IMR-90 (cell line): ENCODE data around the gene HNRNPUL1. TPM values are rescaled to one million over a fixed set of nuclear protein-coding genes. Genes with fewer than 3 reads are reported as not detected.

Experiments
- ATAC-seq: fragments of 200-7000 bp; cut with Tn5 transposase; 2 replicates; pipeline ENCODE4 v1.9.1; 2020; ENCODE audit warnings: low read depth, mild to moderate bottlenecking, moderate library complexity
- BruUV-seq: library from RNA; stranded (reverse); fragments of 400-500 nt; replicated peaks from 2 replicates; lab custom pipeline; 2021; lab: Mats Ljungman, UMichigan
- CTCF ChIA-PET: fragments of 300-600 bp; formaldehyde crosslinking; extraction: SDS; loops from one replicate; lab custom pipeline; 2021; ENCODE audit warnings: antibody characterized with exemption; lab: Yijun Ruan, JAX
- POLR2A ChIA-PET: fragments of 300-600 bp; sonication (Branson Sonifier 250); formaldehyde crosslinking; loops from one replicate; lab custom pipeline; 2022; ENCODE audit warnings: antibody characterized with exemption; ENCODE audit not compliant: unreplicated experiment; lab: Charles Lee
- DNase-seq: peaks from one replicate; pipeline ENCODE4 v3.0.0; 2013
- H2AFZ ChIP-seq: replicated peaks from 2 replicates; pipeline ENCODE3; 2013; ENCODE audit warnings: low read length, mild to moderate bottlenecking; ENCODE audit not compliant: poor library complexity
- H2AK5ac ChIP-seq: 2 replicates; pipeline ENCODE4 v1.6.1; 2013; ENCODE audit warnings: low read depth, low read length, inconsistent platforms
- H2AK9ac ChIP-seq: replicated peaks from 2 replicates; pipeline ENCODE3; 2013; ENCODE audit warnings: mild to moderate bottlenecking, low read depth, low read length, moderate library complexity; ENCODE audit not compliant: poor library complexity
- H2BK120ac ChIP-seq: 2 replicates; pipeline ENCODE4 v1.6.1; 2013; ENCODE audit warnings: low read depth, low read length, inconsistent platforms
- H2BK15ac ChIP-seq: 3 replicates; pipeline ENCODE4 v1.6.1; 2013; ENCODE audit warnings: low read depth, low read length, inconsistent platforms
- H2BK20ac ChIP-seq: 2 replicates; pipeline ENCODE4 v1.6.1; 2013; ENCODE audit warnings: low read depth, mild to moderate bottlenecking, inconsistent platforms, low read length, moderate library complexity
- H2BK5ac ChIP-seq: 2 replicates; pipeline ENCODE4 v1.6.1; 2013; ENCODE audit warnings: mild to moderate bottlenecking, low read depth, low read length, inconsistent platforms; ENCODE audit not compliant: poor library complexity, severe bottlenecking
- H3K14ac ChIP-seq: replicated peaks from 2 replicates; pipeline ENCODE4 v1.6.1; 2013; ENCODE audit warnings: low read depth, low read length, inconsistent platforms
- H3K18ac ChIP-seq: 2 replicates; pipeline ENCODE4 v1.6.1; 2013; ENCODE audit warnings: low read depth, low read length, control low read depth
- H3K23ac ChIP-seq: 2 replicates; pipeline ENCODE4 v1.6.1; 2013; ENCODE audit warnings: low read depth, low read length, inconsistent platforms
- H3K27ac ChIP-seq: 2 replicates; pipeline ENCODE4 v1.5.1; 2013; ENCODE audit warnings: mild to moderate bottlenecking, control low read depth, low read length; ENCODE audit not compliant: insufficient read depth
- H3K27me3 ChIP-seq: 2 replicates; pipeline ENCODE4 v1.6.1; 2013; ENCODE audit warnings: low read length; ENCODE audit not compliant: control insufficient read depth, insufficient read depth
- H3K36me3 ChIP-seq: 2 replicates; pipeline ENCODE4 v1.6.1; 2013; ENCODE audit warnings: low read length, mixed read lengths; ENCODE audit not compliant: control insufficient read depth, insufficient read depth
- H3K4ac ChIP-seq: 2 replicates; pipeline ENCODE4 v1.6.1; 2013; ENCODE audit warnings: low read depth, low read length, inconsistent platforms
- H3K4me1 ChIP-seq: 2 replicates; pipeline ENCODE4 v1.6.1; 2013; ENCODE audit warnings: low read length, mixed read lengths; ENCODE audit not compliant: control insufficient read depth, insufficient read depth
- H3K4me2 ChIP-seq: 2 replicates; pipeline ENCODE4 v1.6.1; 2013; ENCODE audit warnings: low read depth, mild to moderate bottlenecking, control low read depth, low read length, moderate library complexity
- H3K4me3 ChIP-seq: 2 replicates; pipeline ENCODE4 v1.5.1; 2013; ENCODE audit warnings: low read depth, mild to moderate bottlenecking, control low read depth, low read length, moderate library complexity; ENCODE audit not compliant: insufficient read depth
- H3K56ac ChIP-seq: 2 replicates; pipeline ENCODE4 v1.6.1; 2013; ENCODE audit warnings: low read length, inconsistent platforms; ENCODE audit not compliant: insufficient read depth; ENCODE audit errors: extremely low read depth
- H3K79me1 ChIP-seq, 2 experiments: 2 replicates each; pipeline ENCODE4 v1.6.1; 2013; ENCODE audit warnings: low read length in 2 of 2, inconsistent platforms in 1 of 2, low read depth in 1 of 2
- H3K9ac ChIP-seq: 2 replicates; pipeline ENCODE4 v1.6.1; 2013; ENCODE audit warnings: low read depth, low read length, control low read depth
- H3K9me1 ChIP-seq: 2 replicates; pipeline ENCODE4 v1.6.1; 2013; ENCODE audit warnings: low read length, inconsistent platforms; ENCODE audit not compliant: insufficient read depth
- H3K9me3 ChIP-seq: 2 replicates; pipeline ENCODE4 v1.6.1; 2013; ENCODE audit warnings: low read length; ENCODE audit not compliant: control insufficient read depth, insufficient read depth
- H4K20me1 ChIP-seq: 2 replicates; pipeline ENCODE4 v1.6.1; 2013; ENCODE audit warnings: low read length, inconsistent platforms; ENCODE audit not compliant: insufficient read depth
- H4K5ac ChIP-seq: 2 replicates; pipeline ENCODE4 v1.6.1; 2013; ENCODE audit warnings: mild to moderate bottlenecking, low read depth, low read length, control low read depth
- H4K8ac ChIP-seq, 2 experiments: 2 replicates each; pipeline ENCODE4 v1.6.1; 2013; ENCODE audit warnings: low read depth in 2 of 2, low read length in 2 of 2, control low read depth in 1 of 2, inconsistent platforms in 1 of 2
- H4K91ac ChIP-seq: 2 replicates; pipeline ENCODE4 v1.6.1; 2013; ENCODE audit warnings: low read depth, low read length, inconsistent platforms; ENCODE audit not compliant: insufficient read depth
- BHLHE40 ChIP-seq: fragments of 150-350 bp; IDR thresholded peaks from 2 replicates; pipeline ENCODE4 v1.6.1; 2016; ENCODE audit warnings: mild to moderate bottlenecking, low read depth, low read length
- CEBPB ChIP-seq: IDR thresholded peaks from 2 replicates; pipeline ENCODE4 v1.6.1; 2012; ENCODE audit warnings: low read depth, low read length, improper control_type of control experiment
- CHD1 ChIP-seq: IDR thresholded peaks from 2 replicates; pipeline ENCODE4 v1.6.1; 2012; ENCODE audit warnings: low read depth, low read length, improper control_type of control experiment
- MAFK ChIP-seq: IDR thresholded peaks from 2 replicates; pipeline ENCODE4 v1.6.1; 2012; ENCODE audit warnings: low read depth, low read length, improper control_type of control experiment
- MAZ ChIP-seq: IDR thresholded peaks from 2 replicates; pipeline ENCODE4 v1.6.1; 2012; ENCODE audit warnings: low read depth, mild to moderate bottlenecking, low read length, improper control_type of control experiment, moderate library complexity, borderline replicate concordance
- MXI1 ChIP-seq: IDR thresholded peaks from 2 replicates; pipeline ENCODE4 v1.6.1; 2012; ENCODE audit warnings: low read depth, mild to moderate bottlenecking, low read length, moderate library complexity, borderline replicate concordance
- NFE2L2 ChIP-seq: fragments of 150-350 bp; IDR thresholded peaks from 2 replicates; pipeline ENCODE4 v1.6.1; 2016; ENCODE audit warnings: low read depth, mild to moderate bottlenecking, low read length
- RCOR1 ChIP-seq: IDR thresholded peaks from 2 replicates; pipeline ENCODE4 v1.6.1; 2012; ENCODE audit warnings: mild to moderate bottlenecking, low read length, improper control_type of control experiment; ENCODE audit not compliant: insufficient replicate concordance
- WGBS, 2 experiments: methylation state at CpG; one replicate each; pipeline versions ENCODE4 v1.1.5 to v1.1.7; 2013; ENCODE audit warnings: missing lambda C conversion rate in 2 of 2; ENCODE audit not compliant: insufficient read length in 1 of 2; ENCODE audit errors: extremely low coverage in 2 of 2; 5-methylcytosine and 5-hydroxymethylcytosine counted together
- dilution Hi-C: fragments of 300-500 bp; cut with HindIII; formaldehyde crosslinking; loops from one replicate; pipeline ENCODE4 v1.14.3; 2018; ENCODE audit warnings: low sequenced_read_pairs; ENCODE audit not compliant: unreplicated experiment
- in situ Hi-C: fragments of 300-500 bp; cut with MboI; formaldehyde crosslinking; loops from 3 replicates; pipeline ENCODE4 v1.14.3; 2019; ENCODE audit warnings: low sequenced_read_pairs, inconsistent platforms, mixed read lengths
- intact Hi-C: fragments of 100-400 bp; cut with micrococcal nuclease; formaldehyde crosslinking; loops from 2 replicates; pipeline ENCODE4 v1.10.0; 2022
- polyA plus RNA-seq, 3 experiments: library from polyadenylated mRNA; depleted of rRNA; stranded (reverse); fragments of >200 nt; gene quantifications; 2 replicates each; pipeline ENCODE4 v1.2.3, GENCODE V29; 2012; ENCODE audit warnings: low replicate concordance in 1 of 3
- total RNA-seq: library from RNA; depleted of rRNA; stranded (reverse); fragments of >200 nt; gene quantifications from 2 replicates; pipeline ENCODE4 v1.2.3, GENCODE V29; 2012
- TF ChIP-seq, protein P1 (sequence below): fragments of 150-350 bp; IDR thresholded peaks from 2 replicates; pipeline ENCODE4 v1.6.1; 2017; ENCODE audit warnings: mild to moderate bottlenecking, antibody characterized with exemption, low read length, low read depth
- TF ChIP-seq, protein P2 (sequence below): fragments of 150-350 bp; IDR thresholded peaks from 2 replicates; pipeline ENCODE4 v1.6.1; 2016; ENCODE audit warnings: low read depth, mild to moderate bottlenecking, low read length, moderate library complexity, borderline replicate concordance
- TF ChIP-seq, protein P3 (sequence below): conservative IDR thresholded peaks from 2 replicates; pipeline ENCODE4 v1.5.1; 2012; ENCODE audit warnings: mild to moderate bottlenecking, low read depth, low read length, improper control_type of control experiment

The HNRNPUL1 gene
- total and polyA plus RNA-seq, 2 of the 4 experiments (the other 2 are of a cell fraction) = 50.7 to 67.3 TPM

DNA sequence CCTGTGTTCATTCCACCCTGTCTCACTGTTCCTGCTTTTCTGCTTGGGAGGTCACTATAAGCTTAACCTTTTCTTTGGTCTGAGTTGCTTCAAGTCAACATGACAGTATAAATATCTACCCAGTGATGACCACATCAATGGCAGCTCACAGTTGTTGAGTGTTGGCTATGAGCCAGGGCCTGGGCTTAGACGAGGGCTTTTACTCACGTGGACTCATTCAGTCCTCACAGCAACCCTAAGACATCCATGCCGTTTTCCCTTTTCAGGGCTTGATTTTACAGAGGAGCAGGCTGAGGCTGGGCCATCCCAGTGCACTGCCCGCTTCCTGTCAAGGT, 35.5 kb downstream of the HNRNPUL1 start:
- peak; percentile 74 for ATAC-seq
- no peak overlapping the region for H3K18ac ChIP-seq
- H4K5ac ChIP-seq = no peak overlapping the region
- in situ Hi-C loops (no loop called here), intact Hi-C loops (loop anchor here (1.0 kb wide), 1 partner anchor 24 kb away; no protein-coding TSS in a partner anchor), dilution Hi-C loops (no loop called here)
- H2AK5ac ChIP-seq = no peak overlapping the region; the same call in 1 of the 2 replicates
- no peak overlapping the region for H3K56ac ChIP-seq
- H3K14ac ChIP-seq = no peak overlapping the region
- 0% methylated on average over 2 of the region's 4 CpGs; no CpG with 5 or more reads in 1 of the 2 experiments for WGBS, 2 experiments
- H2BK5ac ChIP-seq = no peak overlapping the region
- H3K79me1 ChIP-seq = peaks cover 46 to 74% of the 10 kb centered on the region in 2 experiments
- peaks cover 24% of the 10 kb centered on the region for H3K4me1 ChIP-seq
- no peaks in the 10 kb centered on the region for H3K27me3 ChIP-seq
- no TSS peak for BruUV-seq
- no peak overlapping the region for H2BK20ac ChIP-seq
- peaks cover 25% of the 10 kb centered on the region for H3K9me1 ChIP-seq
- no peak overlapping the region for H4K91ac ChIP-seq
- no peak overlapping the region for H2BK120ac ChIP-seq
- H4K20me1 ChIP-seq = peaks cover 59% of the 10 kb centered on the region
- H3K4ac ChIP-seq = no peak overlapping the region
- DNase-seq = peak; percentile 92
- ChIA-PET POLR2A (interaction anchor here (0.6 kb wide), 1 partner anchor 78 kb away, joined by 3 read pairs; no protein-coding TSS in a partner anchor), CTCF (interaction anchor here (0.6 kb wide), 1 partner anchor 22 kb away, joined by 3 read pairs; no protein-coding TSS in a partner anchor)
- H2AK9ac ChIP-seq = no peak overlapping the region
- no peak overlapping the region for H3K4me3 ChIP-seq
- H3K23ac ChIP-seq = no peak overlapping the region
- TF ChIP-seq CEBPB (peak; percentile 23; the same call in 1 of the 2 replicates), RCOR1 (peak; percentile 39), MAZ (no peak), MAFK (no peak), CHD1 (no peak), BHLHE40 (peak; percentile 73), NFE2L2 (no peak), MXI1 (peak; percentile 77; the same call in 1 of the 2 replicates)
- TF ChIP-seq, protein P1, sequence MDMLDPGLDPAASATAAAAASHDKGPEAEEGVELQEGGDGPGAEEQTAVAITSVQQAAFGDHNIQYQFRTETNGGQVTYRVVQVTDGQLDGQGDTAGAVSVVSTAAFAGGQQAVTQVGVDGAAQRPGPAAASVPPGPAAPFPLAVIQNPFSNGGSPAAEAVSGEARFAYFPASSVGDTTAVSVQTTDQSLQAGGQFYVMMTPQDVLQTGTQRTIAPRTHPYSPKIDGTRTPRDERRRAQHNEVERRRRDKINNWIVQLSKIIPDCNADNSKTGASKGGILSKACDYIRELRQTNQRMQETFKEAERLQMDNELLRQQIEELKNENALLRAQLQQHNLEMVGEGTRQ = peak; percentile 28; the same call in 1 of the 2 replicates
- TF ChIP-seq, protein P2, sequence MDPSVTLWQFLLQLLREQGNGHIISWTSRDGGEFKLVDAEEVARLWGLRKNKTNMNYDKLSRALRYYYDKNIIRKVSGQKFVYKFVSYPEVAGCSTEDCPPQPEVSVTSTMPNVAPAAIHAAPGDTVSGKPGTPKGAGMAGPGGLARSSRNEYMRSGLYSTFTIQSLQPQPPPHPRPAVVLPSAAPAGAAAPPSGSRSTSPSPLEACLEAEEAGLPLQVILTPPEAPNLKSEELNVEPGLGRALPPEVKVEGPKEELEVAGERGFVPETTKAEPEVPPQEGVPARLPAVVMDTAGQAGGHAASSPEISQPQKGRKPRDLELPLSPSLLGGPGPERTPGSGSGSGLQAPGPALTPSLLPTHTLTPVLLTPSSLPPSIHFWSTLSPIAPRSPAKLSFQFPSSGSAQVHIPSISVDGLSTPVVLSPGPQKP = no peak
- TF ChIP-seq, protein P3, sequence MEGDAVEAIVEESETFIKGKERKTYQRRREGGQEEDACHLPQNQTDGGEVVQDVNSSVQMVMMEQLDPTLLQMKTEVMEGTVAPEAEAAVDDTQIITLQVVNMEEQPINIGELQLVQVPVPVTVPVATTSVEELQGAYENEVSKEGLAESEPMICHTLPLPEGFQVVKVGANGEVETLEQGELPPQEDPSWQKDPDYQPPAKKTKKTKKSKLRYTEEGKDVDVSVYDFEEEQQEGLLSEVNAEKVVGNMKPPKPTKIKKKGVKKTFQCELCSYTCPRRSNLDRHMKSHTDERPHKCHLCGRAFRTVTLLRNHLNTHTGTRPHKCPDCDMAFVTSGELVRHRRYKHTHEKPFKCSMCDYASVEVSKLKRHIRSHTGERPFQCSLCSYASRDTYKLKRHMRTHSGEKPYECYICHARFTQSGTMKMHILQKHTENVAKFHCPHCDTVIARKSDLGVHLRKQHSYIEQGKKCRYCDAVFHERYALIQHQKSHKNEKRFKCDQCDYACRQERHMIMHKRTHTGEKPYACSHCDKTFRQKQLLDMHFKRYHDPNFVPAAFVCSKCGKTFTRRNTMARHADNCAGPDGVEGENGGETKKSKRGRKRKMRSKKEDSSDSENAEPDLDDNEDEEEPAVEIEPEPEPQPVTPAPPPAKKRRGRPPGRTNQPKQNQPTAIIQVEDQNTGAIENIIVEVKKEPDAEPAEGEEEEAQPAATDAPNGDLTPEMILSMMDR = no peak
- no peak overlapping the region for H3K4me2 ChIP-seq
- H4K8ac ChIP-seq = no peak overlapping the region
- no peak overlapping the region for H2BK15ac ChIP-seq
- H3K36me3 ChIP-seq = peaks cover 77% of the 10 kb centered on the region
- H3K9ac ChIP-seq = no peak overlapping the region
- H2AFZ ChIP-seq = no peak overlapping the region
- H3K27ac ChIP-seq = no peak overlapping the region
- no peaks in the 10 kb centered on the region for H3K9me3 ChIP-seq
